ENCODE measurements around the gene MAGI1. TPM values are rescaled to one million over a fixed set of nuclear protein-coding genes. Genes with fewer than 3 reads are reported as not detected.

Gene MAGI1
- polyA plus RNA-seq, 1 of the 3 experiments (the other 2 are of a cell fraction) = 10.3 TPM

DNA sequence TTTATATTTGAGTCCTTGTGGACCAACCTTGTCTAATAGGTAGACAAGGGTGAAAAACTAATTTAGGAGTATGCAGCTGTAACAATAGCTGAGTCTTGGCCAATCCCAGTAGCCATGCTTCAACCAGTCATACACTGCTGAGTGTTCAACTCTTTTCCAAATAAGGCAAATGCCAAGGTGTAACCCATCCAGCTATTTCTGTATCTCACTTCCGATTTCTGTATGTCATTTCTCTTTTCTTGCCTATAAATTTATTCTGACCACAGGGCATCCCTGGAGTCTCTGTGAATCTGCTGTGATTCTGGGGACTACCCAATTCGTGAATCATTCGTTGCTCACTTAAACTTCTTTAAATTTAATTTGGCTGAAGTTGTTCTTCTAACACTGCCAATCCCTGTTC lies 93.2 kb downstream of the MAGI1 start:
- no peaks in the 10 kb centered on the region for H3K36me3 ChIP-seq (replicated peaks in 1 of 2; ENCODE audit: control insufficient read depth in 1 of 2, insufficient read depth in 2 of 2, low read length in 1 of 2)
- peak overlapping the region in 1 of 2 experiments; percentile 59; a peak in 2 of 4 replicates for H3K27ac ChIP-seq (ENCODE audit: low read depth in 2 of 2, low read length in 1 of 2)
- H3K9ac ChIP-seq = no peak overlapping the region
- 35% methylated on average over 3 of the region's 3 CpGs for WGBS (ENCODE audit: low lambda C conversion rate)
- POLR2A ChIA-PET = no interaction called here
- peaks cover 17% of the 10 kb centered on the region for H3F3A ChIP-seq (replicated peaks; ENCODE audit: insufficient read depth)
- peaks cover 0 to 25% of the 10 kb centered on the region in 2 experiments; a peak in 3 of 4 replicates for H3K4me1 ChIP-seq (ENCODE audit: control insufficient read depth in 1 of 2, insufficient read depth in 2 of 2, low read depth in 1 of 2, low read length in 1 of 2)
- H3K4me3 ChIP-seq (ENCODE audit: low read depth in 2 of 2, low read length in 1 of 2) = no peak overlapping the region
- DNase-seq = no peak
- H3K9me2 ChIP-seq = no peaks in the 10 kb centered on the region
- H2AFZ ChIP-seq (ENCODE audit: low read depth) = no peak overlapping the region
- H3K27me3 ChIP-seq (ENCODE audit: insufficient read depth) = no peaks in the 10 kb centered on the region
- H4K20me1 ChIP-seq (ENCODE audit: insufficient read depth) = no peaks in the 10 kb centered on the region
- no peak overlapping the region for H3K4me2 ChIP-seq
- peaks cover 81% of the 10 kb centered on the region for H3K79me2 ChIP-seq (ENCODE audit: insufficient read depth)
- CTCF ChIA-PET = no interaction called here
- no peaks in the 10 kb centered on the region for H3K9me3 ChIP-seq
- no peak for TF ChIP-seq CHD2 (IDR thresholded peaks at IDR 0.05; ENCODE audit: low read length, partially characterized antibody)
- no peak for TF ChIP-seq NRF1 (IDR thresholded peaks at IDR 0.05; ENCODE audit: low read depth, low read length)
- peak; percentile 38; the same call in 1 of the 2 replicates for TF ChIP-seq FOSL2 (IDR thresholded peaks at IDR 0.05; ENCODE audit: borderline replicate concordance, low read depth)
- TF ChIP-seq, protein P1, sequence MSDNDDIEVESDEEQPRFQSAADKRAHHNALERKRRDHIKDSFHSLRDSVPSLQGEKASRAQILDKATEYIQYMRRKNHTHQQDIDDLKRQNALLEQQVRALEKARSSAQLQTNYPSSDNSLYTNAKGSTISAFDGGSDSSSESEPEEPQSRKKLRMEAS (IDR thresholded peaks at IDR 0.05; ENCODE audit: low read depth) = no peak
- TF ChIP-seq, protein P2, sequence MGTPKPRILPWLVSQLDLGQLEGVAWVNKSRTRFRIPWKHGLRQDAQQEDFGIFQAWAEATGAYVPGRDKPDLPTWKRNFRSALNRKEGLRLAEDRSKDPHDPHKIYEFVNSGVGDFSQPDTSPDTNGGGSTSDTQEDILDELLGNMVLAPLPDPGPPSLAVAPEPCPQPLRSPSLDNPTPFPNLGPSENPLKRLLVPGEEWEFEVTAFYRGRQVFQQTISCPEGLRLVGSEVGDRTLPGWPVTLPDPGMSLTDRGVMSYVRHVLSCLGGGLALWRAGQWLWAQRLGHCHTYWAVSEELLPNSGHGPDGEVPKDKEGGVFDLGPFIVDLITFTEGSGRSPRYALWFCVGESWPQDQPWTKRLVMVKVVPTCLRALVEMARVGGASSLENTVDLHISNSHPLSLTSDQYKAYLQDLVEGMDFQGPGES (IDR thresholded peaks at IDR 0.05; ENCODE audit: low read depth, low read length) = no peak
- no peak for TF ChIP-seq SMC3 (IDR thresholded peaks at IDR 0.05; ENCODE audit: low read depth, low read length)
- TF ChIP-seq, protein P3, sequence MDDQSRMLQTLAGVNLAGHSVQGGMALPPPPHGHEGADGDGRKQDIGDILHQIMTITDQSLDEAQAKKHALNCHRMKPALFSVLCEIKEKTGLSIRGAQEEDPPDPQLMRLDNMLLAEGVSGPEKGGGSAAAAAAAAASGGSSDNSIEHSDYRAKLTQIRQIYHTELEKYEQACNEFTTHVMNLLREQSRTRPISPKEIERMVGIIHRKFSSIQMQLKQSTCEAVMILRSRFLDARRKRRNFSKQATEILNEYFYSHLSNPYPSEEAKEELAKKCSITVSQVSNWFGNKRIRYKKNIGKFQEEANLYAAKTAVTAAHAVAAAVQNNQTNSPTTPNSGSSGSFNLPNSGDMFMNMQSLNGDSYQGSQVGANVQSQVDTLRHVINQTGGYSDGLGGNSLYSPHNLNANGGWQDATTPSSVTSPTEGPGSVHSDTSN (IDR thresholded peaks at IDR 0.05) = peak; percentile 63
- no peak for TF ChIP-seq ELF1 (IDR thresholded peaks at IDR 0.05)
- no peak for TF ChIP-seq EZH2phosphoT487 (IDR thresholded peaks at IDR 0.05; ENCODE audit: borderline replicate concordance, low read depth)
- TF ChIP-seq YY1 (IDR thresholded peaks at IDR 0.05; ENCODE audit: low read depth) = no peak
- no peak for TF ChIP-seq TEAD4 (IDR thresholded peaks at IDR 0.05; ENCODE audit: borderline replicate concordance, insufficient read depth)
- TF ChIP-seq, protein P4, sequence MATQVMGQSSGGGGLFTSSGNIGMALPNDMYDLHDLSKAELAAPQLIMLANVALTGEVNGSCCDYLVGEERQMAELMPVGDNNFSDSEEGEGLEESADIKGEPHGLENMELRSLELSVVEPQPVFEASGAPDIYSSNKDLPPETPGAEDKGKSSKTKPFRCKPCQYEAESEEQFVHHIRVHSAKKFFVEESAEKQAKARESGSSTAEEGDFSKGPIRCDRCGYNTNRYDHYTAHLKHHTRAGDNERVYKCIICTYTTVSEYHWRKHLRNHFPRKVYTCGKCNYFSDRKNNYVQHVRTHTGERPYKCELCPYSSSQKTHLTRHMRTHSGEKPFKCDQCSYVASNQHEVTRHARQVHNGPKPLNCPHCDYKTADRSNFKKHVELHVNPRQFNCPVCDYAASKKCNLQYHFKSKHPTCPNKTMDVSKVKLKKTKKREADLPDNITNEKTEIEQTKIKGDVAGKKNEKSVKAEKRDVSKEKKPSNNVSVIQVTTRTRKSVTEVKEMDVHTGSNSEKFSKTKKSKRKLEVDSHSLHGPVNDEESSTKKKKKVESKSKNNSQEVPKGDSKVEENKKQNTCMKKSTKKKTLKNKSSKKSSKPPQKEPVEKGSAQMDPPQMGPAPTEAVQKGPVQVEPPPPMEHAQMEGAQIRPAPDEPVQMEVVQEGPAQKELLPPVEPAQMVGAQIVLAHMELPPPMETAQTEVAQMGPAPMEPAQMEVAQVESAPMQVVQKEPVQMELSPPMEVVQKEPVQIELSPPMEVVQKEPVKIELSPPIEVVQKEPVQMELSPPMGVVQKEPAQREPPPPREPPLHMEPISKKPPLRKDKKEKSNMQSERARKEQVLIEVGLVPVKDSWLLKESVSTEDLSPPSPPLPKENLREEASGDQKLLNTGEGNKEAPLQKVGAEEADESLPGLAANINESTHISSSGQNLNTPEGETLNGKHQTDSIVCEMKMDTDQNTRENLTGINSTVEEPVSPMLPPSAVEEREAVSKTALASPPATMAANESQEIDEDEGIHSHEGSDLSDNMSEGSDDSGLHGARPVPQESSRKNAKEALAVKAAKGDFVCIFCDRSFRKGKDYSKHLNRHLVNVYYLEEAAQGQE (IDR thresholded peaks at IDR 0.05; ENCODE audit: low read depth, low read length) = no peak
- TF ChIP-seq GABPA (IDR thresholded peaks at IDR 0.05; ENCODE audit: low read depth) = no peak
- TF ChIP-seq MEF2A (IDR thresholded peaks at IDR 0.05; ENCODE audit: borderline replicate concordance, low read depth) = peak; percentile 57; the same call in 1 of the 2 replicates
- TF ChIP-seq RXRA (IDR thresholded peaks at IDR 0.05; ENCODE audit: borderline replicate concordance, low read depth) = no peak
- no peak for TF ChIP-seq GATA2 (CRISPR knock-in tag; IDR thresholded peaks at IDR 0.05)
- TF ChIP-seq, protein P5, sequence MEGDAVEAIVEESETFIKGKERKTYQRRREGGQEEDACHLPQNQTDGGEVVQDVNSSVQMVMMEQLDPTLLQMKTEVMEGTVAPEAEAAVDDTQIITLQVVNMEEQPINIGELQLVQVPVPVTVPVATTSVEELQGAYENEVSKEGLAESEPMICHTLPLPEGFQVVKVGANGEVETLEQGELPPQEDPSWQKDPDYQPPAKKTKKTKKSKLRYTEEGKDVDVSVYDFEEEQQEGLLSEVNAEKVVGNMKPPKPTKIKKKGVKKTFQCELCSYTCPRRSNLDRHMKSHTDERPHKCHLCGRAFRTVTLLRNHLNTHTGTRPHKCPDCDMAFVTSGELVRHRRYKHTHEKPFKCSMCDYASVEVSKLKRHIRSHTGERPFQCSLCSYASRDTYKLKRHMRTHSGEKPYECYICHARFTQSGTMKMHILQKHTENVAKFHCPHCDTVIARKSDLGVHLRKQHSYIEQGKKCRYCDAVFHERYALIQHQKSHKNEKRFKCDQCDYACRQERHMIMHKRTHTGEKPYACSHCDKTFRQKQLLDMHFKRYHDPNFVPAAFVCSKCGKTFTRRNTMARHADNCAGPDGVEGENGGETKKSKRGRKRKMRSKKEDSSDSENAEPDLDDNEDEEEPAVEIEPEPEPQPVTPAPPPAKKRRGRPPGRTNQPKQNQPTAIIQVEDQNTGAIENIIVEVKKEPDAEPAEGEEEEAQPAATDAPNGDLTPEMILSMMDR (IDR thresholded peaks at IDR 0.05) = no peak
- TF ChIP-seq RFX5 (IDR thresholded peaks at IDR 0.05; ENCODE audit: low read length) = no peak
- peak; percentile 58; the same call in 1 of the 2 replicates for TF ChIP-seq TCF12 (IDR thresholded peaks at IDR 0.05)
- TF ChIP-seq EP300 (IDR thresholded peaks at IDR 0.05; ENCODE audit: borderline replicate concordance in 1 of 2, low read depth in 1 of 2, low read length in 1 of 2) = peak in 1 of 2 experiments; percentile 34; a peak in 1 of 4 replicates
- peak; percentile 34 for TF ChIP-seq JUND (IDR thresholded peaks at IDR 0.05)
- TF ChIP-seq, protein P6, sequence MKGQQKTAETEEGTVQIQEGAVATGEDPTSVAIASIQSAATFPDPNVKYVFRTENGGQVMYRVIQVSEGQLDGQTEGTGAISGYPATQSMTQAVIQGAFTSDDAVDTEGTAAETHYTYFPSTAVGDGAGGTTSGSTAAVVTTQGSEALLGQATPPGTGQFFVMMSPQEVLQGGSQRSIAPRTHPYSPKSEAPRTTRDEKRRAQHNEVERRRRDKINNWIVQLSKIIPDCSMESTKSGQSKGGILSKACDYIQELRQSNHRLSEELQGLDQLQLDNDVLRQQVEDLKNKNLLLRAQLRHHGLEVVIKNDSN (IDR thresholded peaks at IDR 0.05; ENCODE audit: borderline replicate concordance, low read depth) = no peak
- peak; percentile 34; the same call in 1 of the 2 replicates for TF ChIP-seq NFIC (IDR thresholded peaks at IDR 0.05; ENCODE audit: borderline replicate concordance)
- TF ChIP-seq MXI1 (IDR thresholded peaks at IDR 0.05; ENCODE audit: low read depth, low read length) = no peak
- no peak for TF ChIP-seq RAD21 (IDR thresholded peaks at IDR 0.05; ENCODE audit: low read length)
- no peak for TF ChIP-seq FOXJ3 (CRISPR knock-in tag; IDR thresholded peaks at IDR 0.05)

All from SK-N-SH (cell line).